SH-SY5Y (cell line): ENCODE data around the gene SCN9A.

Source experiments
- GATA2 ChIP-seq: IDR thresholded peaks from 2 replicates; pipeline ENCODE4 v1.6.1; 2011; ENCODE audit warnings: mild to moderate bottlenecking, low read depth, low read length
- GATA3 ChIP-seq: IDR thresholded peaks from 2 replicates; pipeline ENCODE4 v1.6.1; 2011; ENCODE audit warnings: low read depth, mild to moderate bottlenecking, low read length, moderate library complexity

GRCh38 chr2:166270376-166270775 lies 105.4 kb downstream of the SCN9A start:
- TF ChIP-seq GATA2 (no peak), GATA3 (no peak)
